NCI-H2196 (cell line): ENCODE results near the gene SND1.
A peak's percentile ranks its signal among the peaks of the same experiment; 100 is the strongest.

Source experiments
- DNase-seq: peaks from one replicate; lab custom pipeline; 2025; ENCODE audit not compliant: unreplicated experiment; lab: John Stamatoyannopoulos, UW

Gene SND1

DNA sequence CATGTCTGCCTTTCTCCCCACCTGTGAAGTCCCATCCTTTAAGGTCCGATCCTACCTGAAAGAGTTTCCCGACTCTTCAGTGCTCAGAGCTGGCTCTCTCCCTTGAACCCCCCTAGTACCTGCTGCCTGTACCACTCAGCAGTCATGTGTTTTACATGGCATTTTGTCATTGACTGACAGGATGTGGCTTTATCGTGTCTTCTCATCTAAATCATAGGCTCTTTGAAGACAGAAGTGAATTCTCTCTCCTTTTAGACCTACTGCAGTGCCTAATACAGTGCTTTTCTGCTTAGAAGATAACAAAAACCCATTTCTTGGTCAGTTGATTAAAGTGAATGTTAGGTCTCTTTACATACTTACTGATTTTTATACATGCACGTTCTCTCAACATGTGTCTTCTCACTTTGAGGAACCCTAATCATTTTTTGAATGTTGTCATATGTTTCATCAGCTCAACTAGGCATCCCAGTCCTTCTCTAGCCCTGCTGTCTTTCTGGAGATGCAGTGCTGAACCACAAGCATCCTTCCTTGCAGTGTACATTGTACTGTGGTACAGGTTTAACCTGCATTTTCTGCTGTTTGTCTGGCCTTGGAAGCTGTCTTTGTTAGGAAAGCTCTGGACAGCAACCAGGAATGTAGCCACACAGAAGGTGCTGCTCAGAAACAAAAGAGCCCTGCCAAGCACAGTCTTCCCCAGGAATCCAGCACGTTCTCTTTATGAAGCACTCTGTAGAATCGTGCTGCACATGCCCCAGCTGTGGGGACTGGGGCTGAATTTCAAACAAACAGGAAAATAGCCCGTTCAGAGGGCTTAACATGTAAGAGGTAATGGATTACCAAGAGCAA is 407.4 kb downstream of the SND1 start:
- DNase-seq: no peak

DNA sequence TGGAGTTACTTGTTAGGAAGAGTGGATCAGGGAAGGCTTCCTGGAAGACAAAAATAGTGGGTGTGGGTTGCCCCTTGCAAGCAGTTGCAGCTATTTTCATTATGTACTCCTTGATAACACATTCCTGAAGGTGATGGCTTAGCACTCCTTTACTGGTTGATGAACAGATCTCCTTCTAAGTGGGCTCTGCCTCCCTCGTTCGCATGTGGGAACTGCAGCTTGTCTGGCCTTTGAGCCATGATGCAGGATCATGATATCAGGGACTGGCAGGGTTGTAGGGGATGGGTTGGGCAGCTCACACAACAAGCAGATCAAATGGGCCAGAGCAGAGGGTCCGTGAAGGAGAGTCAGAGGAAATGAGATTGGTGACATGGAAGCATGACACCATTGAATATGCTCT is 408.0 kb downstream of the SND1 start:
- no peak for DNase-seq

DNA sequence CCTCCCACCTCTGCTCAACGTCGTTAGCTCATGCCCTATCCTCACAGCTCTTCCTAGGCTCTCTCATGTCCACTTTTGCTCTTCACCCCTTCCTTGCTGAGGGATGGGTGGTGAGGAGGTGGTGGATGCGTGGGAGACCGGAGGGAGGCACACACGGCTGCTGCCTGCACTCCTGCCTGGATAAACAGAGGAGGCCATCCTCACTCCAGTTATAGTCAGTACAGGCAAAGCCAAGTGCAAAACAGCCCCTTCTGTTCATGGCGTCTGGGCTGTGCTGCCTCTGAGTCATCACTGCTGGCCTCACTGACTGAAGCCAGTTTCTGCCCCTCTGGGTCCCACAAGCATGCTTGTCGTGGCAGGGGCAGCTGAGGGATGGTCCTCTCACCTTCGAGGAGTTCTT is 411.1 kb downstream of the SND1 start:
- DNase-seq: no peak

GRCh38 chr7:128065872-128066271 is 413.9 kb downstream of the SND1 start:
- no peak for DNase-seq

DNA sequence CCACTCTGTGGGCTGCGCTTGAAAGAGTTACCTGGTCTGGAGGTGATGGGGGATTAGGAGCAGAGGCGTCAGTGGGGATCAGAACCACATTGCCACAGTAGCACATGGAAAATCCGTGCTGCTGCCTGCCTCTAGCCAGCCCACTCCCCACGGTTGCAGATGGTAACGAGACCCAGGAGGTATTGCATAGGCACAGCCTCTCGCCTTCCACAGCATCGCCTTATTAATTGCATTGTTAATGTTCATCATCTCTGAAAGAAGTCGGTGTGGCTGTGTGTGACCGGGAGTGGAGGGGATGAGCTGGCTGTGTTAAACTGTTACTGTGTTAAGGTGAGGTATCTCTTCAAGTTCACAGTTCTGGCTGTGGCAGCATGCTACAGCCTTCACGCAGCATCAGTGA is 414.4 kb downstream of the SND1 start:
- no peak for DNase-seq

- DNase-seq: no peak
These were observed 414.9 kb downstream of the SND1 start for GRCh38 chr7:128066858-128067257.

GRCh38 chr7:128067983-128068382 is 416.0 kb downstream of the SND1 start:
- DNase-seq: no peak

- DNase-seq: no peak
These were observed 416.8 kb downstream of the SND1 start for GRCh38 chr7:128068785-128069184.

- no peak for DNase-seq
These were observed 417.7 kb downstream of the SND1 start for GRCh38 chr7:128069373-128070364.

DNA sequence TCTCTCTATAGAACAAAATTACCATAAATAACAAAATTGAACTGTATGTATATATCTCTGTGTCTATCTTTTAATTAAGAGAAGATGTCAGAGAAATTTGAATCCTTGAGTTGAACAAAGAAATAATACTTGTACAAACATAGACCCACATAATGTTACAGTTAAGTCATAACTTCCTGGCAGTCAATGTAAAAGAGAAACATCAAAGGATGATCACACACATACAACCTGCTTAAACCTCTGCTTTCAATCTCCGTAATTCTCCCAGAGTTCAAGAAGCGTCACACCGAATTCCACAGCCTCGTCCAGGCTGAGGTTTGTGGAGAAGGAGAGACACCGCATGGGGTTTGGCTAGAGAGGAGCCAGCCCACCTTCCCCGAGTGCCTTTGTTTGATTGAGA is 419.4 kb downstream of the SND1 start:
- no peak for DNase-seq

GRCh38 chr7:128071801-128072200 is 419.8 kb downstream of the SND1 start:
- DNase-seq: no peak

GRCh38 chr7:128073671-128074310 is 421.8 kb downstream of the SND1 start:
- no peak for DNase-seq

DNA sequence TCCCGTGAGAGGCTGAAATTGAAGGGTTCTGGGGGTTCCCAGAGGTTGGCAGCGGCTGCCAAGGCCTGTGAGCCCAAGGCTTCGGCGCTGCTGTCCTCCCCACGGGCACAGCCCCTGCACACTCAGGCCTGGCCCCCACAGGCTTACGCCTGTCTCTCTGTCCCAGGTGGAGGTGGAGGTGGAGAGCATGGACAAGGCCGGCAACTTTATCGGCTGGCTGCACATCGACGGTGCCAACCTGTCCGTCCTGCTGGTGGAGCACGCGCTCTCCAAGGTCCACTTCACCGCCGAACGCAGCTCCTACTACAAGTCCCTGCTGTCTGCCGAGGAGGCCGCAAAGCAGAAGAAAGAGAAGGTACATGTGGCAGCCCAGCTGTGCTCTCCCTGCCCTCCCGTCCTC is 422.3 kb downstream of the SND1 start:
- DNase-seq: no peak

DNA sequence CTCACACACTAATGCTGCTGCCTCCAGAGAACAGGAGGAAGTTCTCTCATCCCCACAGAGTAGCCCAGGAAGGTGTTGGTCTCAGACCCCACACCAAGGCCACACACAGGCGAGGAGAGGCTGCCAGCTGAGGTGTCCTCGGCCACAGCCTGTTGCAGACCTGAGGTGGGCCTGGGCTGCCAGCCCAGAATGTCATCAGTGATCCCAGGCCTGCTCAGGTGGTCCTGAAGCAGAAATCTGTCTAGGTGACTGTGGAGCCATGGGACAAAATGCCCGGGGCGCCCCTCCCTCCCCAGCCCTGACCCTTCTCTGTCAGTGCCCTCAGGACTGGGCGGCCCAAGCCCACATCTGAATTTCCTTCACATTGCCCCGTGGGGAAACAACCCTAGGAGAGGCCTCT is 422.7 kb downstream of the SND1 start:
- no peak for DNase-seq

DNA sequence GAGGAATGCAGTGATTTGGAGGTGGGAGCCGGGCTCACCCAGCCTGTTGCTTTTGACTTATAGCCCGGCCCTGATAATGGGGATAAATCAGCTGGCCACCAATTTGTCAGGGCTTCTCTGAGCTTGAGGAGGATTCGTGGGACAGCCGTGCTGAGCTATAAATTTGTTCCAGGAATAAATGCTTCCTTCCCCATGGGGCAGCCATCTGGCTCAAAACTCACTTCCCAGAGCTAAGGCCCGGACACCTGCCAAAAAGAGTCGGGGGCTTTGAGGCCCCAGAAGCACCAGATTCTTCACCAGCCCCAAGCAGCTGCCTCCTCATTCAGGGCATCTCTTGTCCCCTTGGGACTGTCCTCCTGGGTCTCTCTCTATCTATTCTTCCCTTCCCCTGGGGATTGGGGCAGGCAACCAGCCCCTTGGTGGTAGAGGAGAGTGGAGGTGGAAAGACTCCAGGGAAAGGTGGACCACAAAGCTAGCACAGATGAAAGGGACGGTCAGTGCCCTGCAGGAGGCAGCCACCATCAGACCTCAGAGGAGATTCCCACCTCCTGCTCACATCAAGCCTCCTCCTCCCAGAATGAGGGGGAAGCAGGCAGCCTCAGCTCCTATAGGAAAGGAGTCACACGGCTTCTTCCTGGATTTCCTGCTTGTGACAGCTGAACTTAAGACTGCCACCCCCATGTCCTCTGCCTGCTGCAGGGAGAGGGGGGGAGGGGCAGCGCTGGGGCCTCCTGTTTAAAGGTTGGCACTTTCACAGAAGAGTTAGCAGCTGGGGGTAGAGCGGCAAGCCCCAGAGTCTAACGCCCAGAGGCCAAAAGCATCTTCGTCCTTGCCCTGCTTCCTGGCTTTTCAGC is 423.5 kb downstream of the SND1 start:
- no peak for DNase-seq

- no peak for DNase-seq
These were observed 424.3 kb downstream of the SND1 start for GRCh38 chr7:128076196-128076795.

- peak; percentile 65 for DNase-seq
These were observed 424.8 kb downstream of the SND1 start for GRCh38 chr7:128076796-128077271.

- no peak for DNase-seq
These were observed 426.3 kb downstream of the SND1 start for GRCh38 chr7:128078309-128078708.

DNA sequence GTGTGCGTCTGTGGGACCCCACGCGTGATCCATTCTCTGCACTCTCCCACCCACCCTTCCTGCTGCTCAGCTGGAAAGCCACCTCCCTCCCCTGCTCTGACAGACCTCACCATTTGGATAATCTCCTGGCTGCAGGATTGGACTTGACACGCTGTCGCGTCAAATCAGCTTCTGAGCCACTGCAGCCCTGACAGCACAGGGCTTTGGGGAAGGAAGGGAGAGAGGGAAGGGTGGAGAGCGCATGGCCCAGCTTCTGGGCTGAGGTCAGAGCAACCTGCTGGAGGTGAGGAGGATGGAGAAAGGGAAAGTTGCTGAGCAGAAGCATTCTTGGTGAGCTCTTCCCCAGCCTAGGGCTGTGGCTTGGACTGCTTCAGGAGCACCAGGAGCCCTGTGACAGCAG is 428.2 kb downstream of the SND1 start:
- no peak for DNase-seq

DNA sequence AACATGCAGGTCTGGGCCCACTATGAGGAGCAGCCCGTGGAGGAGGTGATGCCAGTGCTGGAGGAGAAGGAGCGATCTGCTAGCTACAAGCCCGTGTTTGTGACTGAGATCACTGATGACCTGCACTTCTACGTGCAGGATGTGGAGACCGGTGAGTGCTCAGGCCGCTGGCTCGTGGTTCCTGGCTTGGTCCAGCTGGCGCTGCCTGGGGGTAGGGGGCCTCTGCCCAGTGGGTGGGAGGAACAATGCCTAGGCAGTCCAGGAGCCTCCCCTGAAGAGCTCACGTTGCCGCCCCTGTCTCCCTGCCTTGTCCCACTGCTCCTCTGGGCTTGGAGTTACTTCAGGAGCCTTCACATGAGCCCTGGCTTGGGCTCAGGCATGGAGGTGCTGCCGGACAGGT is 429.4 kb downstream of the SND1 start:
- no peak for DNase-seq
